Esophagus muscularis mucosa (tissue), 3 donors: ENCODE data around the gene ARHGAP21.

Experiments
- POLR2A ChIP-seq: fragments of 450-650 bp; IDR thresholded peaks from one replicate; pipeline ENCODE4 v1.6.1; 2017; ENCODE audit warnings: antibody characterized with exemption, moderate library complexity, mild to moderate bottlenecking, low read depth
- TF ChIP-seq, protein P1 (sequence below), 3 experiments: fragments of 200-600 bp in 2 of 3; fragments of 450-650 bp in 1 of 3; sonication (generic) in 2 of 3; IDR thresholded peaks; one replicate each; pipeline ENCODE4 v1.5.1; 2017 to 2019; ENCODE audit warnings: antibody characterized with exemption in 3 of 3, mild to moderate bottlenecking in 2 of 3, moderate library complexity in 1 of 3

- TF ChIP-seq, protein P1, sequence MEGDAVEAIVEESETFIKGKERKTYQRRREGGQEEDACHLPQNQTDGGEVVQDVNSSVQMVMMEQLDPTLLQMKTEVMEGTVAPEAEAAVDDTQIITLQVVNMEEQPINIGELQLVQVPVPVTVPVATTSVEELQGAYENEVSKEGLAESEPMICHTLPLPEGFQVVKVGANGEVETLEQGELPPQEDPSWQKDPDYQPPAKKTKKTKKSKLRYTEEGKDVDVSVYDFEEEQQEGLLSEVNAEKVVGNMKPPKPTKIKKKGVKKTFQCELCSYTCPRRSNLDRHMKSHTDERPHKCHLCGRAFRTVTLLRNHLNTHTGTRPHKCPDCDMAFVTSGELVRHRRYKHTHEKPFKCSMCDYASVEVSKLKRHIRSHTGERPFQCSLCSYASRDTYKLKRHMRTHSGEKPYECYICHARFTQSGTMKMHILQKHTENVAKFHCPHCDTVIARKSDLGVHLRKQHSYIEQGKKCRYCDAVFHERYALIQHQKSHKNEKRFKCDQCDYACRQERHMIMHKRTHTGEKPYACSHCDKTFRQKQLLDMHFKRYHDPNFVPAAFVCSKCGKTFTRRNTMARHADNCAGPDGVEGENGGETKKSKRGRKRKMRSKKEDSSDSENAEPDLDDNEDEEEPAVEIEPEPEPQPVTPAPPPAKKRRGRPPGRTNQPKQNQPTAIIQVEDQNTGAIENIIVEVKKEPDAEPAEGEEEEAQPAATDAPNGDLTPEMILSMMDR (IDR thresholded peaks at IDR 0.05): no peak
- TF ChIP-seq POLR2A: no peak
Measured at GRCh38 chr10:24740714-24741113, 17.0 kb upstream of the ARHGAP21 start.
